IMR-90 (cell line): ENCODE data around the gene LENEP. TPM values are rescaled to one million over a fixed set of nuclear protein-coding genes. Genes with fewer than 3 reads are reported as not detected.

Experiments
- ATAC-seq: fragments of 200-7000 bp; cut with Tn5 transposase; 2 replicates; pipeline ENCODE4 v1.9.1; 2020; ENCODE audit warnings: low read depth, mild to moderate bottlenecking, moderate library complexity
- BruUV-seq: library from RNA; stranded (reverse); fragments of 400-500 nt; replicated peaks from 2 replicates; lab custom pipeline; 2021; lab: Mats Ljungman, UMichigan
- CTCF ChIA-PET: fragments of 300-600 bp; formaldehyde crosslinking; extraction: SDS; loops from one replicate; lab custom pipeline; 2021; ENCODE audit warnings: antibody characterized with exemption; lab: Yijun Ruan, JAX
- POLR2A ChIA-PET: fragments of 300-600 bp; sonication (Branson Sonifier 250); formaldehyde crosslinking; loops from one replicate; lab custom pipeline; 2022; ENCODE audit warnings: antibody characterized with exemption; ENCODE audit not compliant: unreplicated experiment; lab: Charles Lee
- DNase-seq: peaks from one replicate; pipeline ENCODE4 v3.0.0; 2013
- H2AFZ ChIP-seq: replicated peaks from 2 replicates; pipeline ENCODE3; 2013; ENCODE audit warnings: low read length, mild to moderate bottlenecking; ENCODE audit not compliant: poor library complexity
- H2AK5ac ChIP-seq: 2 replicates; pipeline ENCODE4 v1.6.1; 2013; ENCODE audit warnings: low read depth, low read length, inconsistent platforms
- H2AK9ac ChIP-seq: replicated peaks from 2 replicates; pipeline ENCODE3; 2013; ENCODE audit warnings: mild to moderate bottlenecking, low read depth, low read length, moderate library complexity; ENCODE audit not compliant: poor library complexity
- H2BK120ac ChIP-seq: 2 replicates; pipeline ENCODE4 v1.6.1; 2013; ENCODE audit warnings: low read depth, low read length, inconsistent platforms
- H2BK15ac ChIP-seq: 3 replicates; pipeline ENCODE4 v1.6.1; 2013; ENCODE audit warnings: low read depth, low read length, inconsistent platforms
- H2BK20ac ChIP-seq: 2 replicates; pipeline ENCODE4 v1.6.1; 2013; ENCODE audit warnings: low read depth, mild to moderate bottlenecking, inconsistent platforms, low read length, moderate library complexity
- H2BK5ac ChIP-seq: 2 replicates; pipeline ENCODE4 v1.6.1; 2013; ENCODE audit warnings: mild to moderate bottlenecking, low read depth, low read length, inconsistent platforms; ENCODE audit not compliant: poor library complexity, severe bottlenecking
- H3K14ac ChIP-seq: replicated peaks from 2 replicates; pipeline ENCODE4 v1.6.1; 2013; ENCODE audit warnings: low read depth, low read length, inconsistent platforms
- H3K18ac ChIP-seq: 2 replicates; pipeline ENCODE4 v1.6.1; 2013; ENCODE audit warnings: low read depth, low read length, control low read depth
- H3K23ac ChIP-seq: 2 replicates; pipeline ENCODE4 v1.6.1; 2013; ENCODE audit warnings: low read depth, low read length, inconsistent platforms
- H3K27ac ChIP-seq: 2 replicates; pipeline ENCODE4 v1.5.1; 2013; ENCODE audit warnings: mild to moderate bottlenecking, control low read depth, low read length; ENCODE audit not compliant: insufficient read depth
- H3K27me3 ChIP-seq: 2 replicates; pipeline ENCODE4 v1.6.1; 2013; ENCODE audit warnings: low read length; ENCODE audit not compliant: control insufficient read depth, insufficient read depth
- H3K36me3 ChIP-seq: 2 replicates; pipeline ENCODE4 v1.6.1; 2013; ENCODE audit warnings: low read length, mixed read lengths; ENCODE audit not compliant: control insufficient read depth, insufficient read depth
- H3K4ac ChIP-seq: 2 replicates; pipeline ENCODE4 v1.6.1; 2013; ENCODE audit warnings: low read depth, low read length, inconsistent platforms
- H3K4me1 ChIP-seq: 2 replicates; pipeline ENCODE4 v1.6.1; 2013; ENCODE audit warnings: low read length, mixed read lengths; ENCODE audit not compliant: control insufficient read depth, insufficient read depth
- H3K4me2 ChIP-seq: 2 replicates; pipeline ENCODE4 v1.6.1; 2013; ENCODE audit warnings: low read depth, mild to moderate bottlenecking, control low read depth, low read length, moderate library complexity
- H3K4me3 ChIP-seq: 2 replicates; pipeline ENCODE4 v1.5.1; 2013; ENCODE audit warnings: low read depth, mild to moderate bottlenecking, control low read depth, low read length, moderate library complexity; ENCODE audit not compliant: insufficient read depth
- H3K56ac ChIP-seq: 2 replicates; pipeline ENCODE4 v1.6.1; 2013; ENCODE audit warnings: low read length, inconsistent platforms; ENCODE audit not compliant: insufficient read depth; ENCODE audit errors: extremely low read depth
- H3K79me1 ChIP-seq, 2 experiments: 2 replicates each; pipeline ENCODE4 v1.6.1; 2013; ENCODE audit warnings: low read length in 2 of 2, inconsistent platforms in 1 of 2, low read depth in 1 of 2
- H3K9ac ChIP-seq: 2 replicates; pipeline ENCODE4 v1.6.1; 2013; ENCODE audit warnings: low read depth, low read length, control low read depth
- H3K9me1 ChIP-seq: 2 replicates; pipeline ENCODE4 v1.6.1; 2013; ENCODE audit warnings: low read length, inconsistent platforms; ENCODE audit not compliant: insufficient read depth
- H3K9me3 ChIP-seq: 2 replicates; pipeline ENCODE4 v1.6.1; 2013; ENCODE audit warnings: low read length; ENCODE audit not compliant: control insufficient read depth, insufficient read depth
- H4K20me1 ChIP-seq: 2 replicates; pipeline ENCODE4 v1.6.1; 2013; ENCODE audit warnings: low read length, inconsistent platforms; ENCODE audit not compliant: insufficient read depth
- H4K5ac ChIP-seq: 2 replicates; pipeline ENCODE4 v1.6.1; 2013; ENCODE audit warnings: mild to moderate bottlenecking, low read depth, low read length, control low read depth
- H4K8ac ChIP-seq, 2 experiments: 2 replicates each; pipeline ENCODE4 v1.6.1; 2013; ENCODE audit warnings: low read depth in 2 of 2, low read length in 2 of 2, control low read depth in 1 of 2, inconsistent platforms in 1 of 2
- H4K91ac ChIP-seq: 2 replicates; pipeline ENCODE4 v1.6.1; 2013; ENCODE audit warnings: low read depth, low read length, inconsistent platforms; ENCODE audit not compliant: insufficient read depth
- CEBPB ChIP-seq: IDR thresholded peaks from 2 replicates; pipeline ENCODE4 v1.6.1; 2012; ENCODE audit warnings: low read depth, low read length, improper control_type of control experiment
- CHD1 ChIP-seq: IDR thresholded peaks from 2 replicates; pipeline ENCODE4 v1.6.1; 2012; ENCODE audit warnings: low read depth, low read length, improper control_type of control experiment
- FOS ChIP-seq: fragments of 150-350 bp; IDR thresholded peaks from 2 replicates; pipeline ENCODE4 v1.6.1; 2016; ENCODE audit warnings: low read depth, low read length
- MAZ ChIP-seq: IDR thresholded peaks from 2 replicates; pipeline ENCODE4 v1.6.1; 2012; ENCODE audit warnings: low read depth, mild to moderate bottlenecking, low read length, improper control_type of control experiment, moderate library complexity, borderline replicate concordance
- MXI1 ChIP-seq: IDR thresholded peaks from 2 replicates; pipeline ENCODE4 v1.6.1; 2012; ENCODE audit warnings: low read depth, mild to moderate bottlenecking, low read length, moderate library complexity, borderline replicate concordance
- POLR2A ChIP-seq: IDR thresholded peaks from 2 replicates; pipeline ENCODE4 v1.6.1; 2012; ENCODE audit warnings: mild to moderate bottlenecking, low read depth, low read length
- WGBS, 2 experiments: methylation state at CpG; one replicate each; pipeline versions ENCODE4 v1.1.5 to v1.1.7; 2013; ENCODE audit warnings: missing lambda C conversion rate in 2 of 2; ENCODE audit not compliant: insufficient read length in 1 of 2; ENCODE audit errors: extremely low coverage in 2 of 2; 5-methylcytosine and 5-hydroxymethylcytosine counted together
- dilution Hi-C: fragments of 300-500 bp; cut with HindIII; formaldehyde crosslinking; loops from one replicate; pipeline ENCODE4 v1.14.3; 2018; ENCODE audit warnings: low sequenced_read_pairs; ENCODE audit not compliant: unreplicated experiment
- in situ Hi-C: fragments of 300-500 bp; cut with MboI; formaldehyde crosslinking; loops from 3 replicates; pipeline ENCODE4 v1.14.3; 2019; ENCODE audit warnings: low sequenced_read_pairs, inconsistent platforms, mixed read lengths
- intact Hi-C: fragments of 100-400 bp; cut with micrococcal nuclease; formaldehyde crosslinking; loops from 2 replicates; pipeline ENCODE4 v1.10.0; 2022
- polyA plus RNA-seq, 3 experiments: library from polyadenylated mRNA; depleted of rRNA; stranded (reverse); fragments of >200 nt; gene quantifications; 2 replicates each; pipeline ENCODE4 v1.2.3, GENCODE V29; 2012; ENCODE audit warnings: low replicate concordance in 1 of 3
- total RNA-seq: library from RNA; depleted of rRNA; stranded (reverse); fragments of >200 nt; gene quantifications from 2 replicates; pipeline ENCODE4 v1.2.3, GENCODE V29; 2012

Gene LENEP
- total and polyA plus RNA-seq, 2 of the 4 experiments (the other 2 are of a cell fraction) = not detected

DNA sequence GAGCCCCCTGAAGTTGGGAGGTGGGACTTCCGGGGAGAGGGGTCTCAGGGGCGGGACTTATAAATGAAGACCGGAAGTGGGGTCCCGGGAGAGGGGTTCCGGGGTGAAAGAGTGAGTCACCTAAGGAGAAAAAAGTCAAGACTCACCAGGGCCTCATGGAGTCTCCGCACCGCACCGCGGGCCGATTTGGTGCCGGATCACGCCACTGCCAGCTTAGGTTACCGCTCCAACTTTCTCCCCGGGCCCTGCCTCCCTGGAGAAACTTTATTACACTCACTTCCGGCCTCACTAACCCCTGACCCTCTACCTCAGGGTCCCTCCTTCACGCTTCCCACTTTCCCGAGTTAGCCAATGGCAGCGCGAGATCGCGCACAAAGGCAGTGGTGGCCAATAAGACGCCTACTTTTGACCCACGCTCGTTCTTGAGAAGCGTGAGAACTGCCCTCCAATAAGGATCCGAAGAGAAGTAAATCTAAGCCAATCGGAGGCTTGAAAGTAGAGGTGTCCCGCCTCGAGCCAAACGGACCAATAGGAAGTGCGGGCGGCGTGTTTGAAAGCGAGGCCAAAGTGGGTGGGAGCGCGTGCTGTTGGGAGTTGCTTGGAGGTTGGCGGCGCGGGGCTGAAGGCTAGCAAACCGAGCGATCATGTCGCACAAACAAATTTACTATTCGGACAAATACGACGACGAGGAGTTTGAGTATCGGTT, 19.1 kb upstream of the LENEP start, which contains the start of gene CKS1B:
TSS of gene CKS1B (plus strand) at position 580 of the 706 bp plus-strand sequence. CDS start at position 645, 65 bp downstream.
- no peaks in the 10 kb centered on the region for H3K27me3 ChIP-seq
- H2AK5ac ChIP-seq = peak within 1 kb of the TSS; percentile 95
- dilution Hi-C loops = no loop called here
- peak within 1 kb of the TSS; percentile 97 for H3K23ac ChIP-seq
- peak within 1 kb of the TSS; percentile 99 for H3K4ac ChIP-seq
- peaks cover 6% of the 10 kb centered on the region for H4K20me1 ChIP-seq
- H2BK20ac ChIP-seq = peak within 1 kb of the TSS; percentile 74
- 1% methylated on average over 19 of the region's 47 CpGs; no CpG with 5 or more reads in 1 of the 2 experiments for WGBS, 2 experiments
- TF ChIP-seq CEBPB (no peak), FOS (peak; percentile 65; the same call in 1 of the 2 replicates), POLR2A (peak; percentile 84), CHD1 (no peak; the same call in 1 of the 2 replicates), MAZ (no peak; the same call in none of the 2 replicates), MXI1 (peak; percentile 100)
- H2BK120ac ChIP-seq = peak within 1 kb of the TSS; percentile 90
- H3K9me3 ChIP-seq = no peaks in the 10 kb centered on the region
- intact Hi-C loops = loop anchor here (1.0 to 10.0 kb wide), 2 partner anchors 21 to 201 kb away; partner anchors contain the start of genes KRTCAP2 and TRIM46
- CTCF ChIA-PET = interaction anchor here (0.9 to 1.0 kb wide), 3 partner anchors 13 to 25 kb away, joined by 3 to 4 read pairs (median 3); partner anchors contain the start of genes PBXIP1 and PYGO2
- H3K9ac ChIP-seq = peak within 1 kb of the TSS; percentile 91
- H3K4me2 ChIP-seq = peak within 1 kb of the TSS; percentile 91
- H3K4me1 ChIP-seq = peaks cover 11% of the 10 kb centered on the region
- H3K56ac ChIP-seq = peak within 1 kb of the TSS; percentile 98
- peaks cover 7% of the 10 kb centered on the region for H3K9me1 ChIP-seq
- peak within 1 kb of the TSS; percentile 99 for H3K14ac ChIP-seq
- POLR2A ChIA-PET = interaction anchor here (1.0 to 1.9 kb wide), 2 partner anchors 13 to 19 kb away, joined by 3 to 10 read pairs; partner anchors contain the start of genes LENEP and PYGO2
- peak within 1 kb of the TSS; percentile 57 for H3K4me3 ChIP-seq
- H4K91ac ChIP-seq = peak within 1 kb of the TSS; percentile 99
- peak within 1 kb of the TSS; percentile 97 for H2BK5ac ChIP-seq
- H4K8ac ChIP-seq = peak within 1 kb of the TSS; percentile 95 to 99
- in situ Hi-C loops = no loop called here
- no peaks in the 10 kb centered on the region for H3K36me3 ChIP-seq
- peak within 1 kb of the TSS; percentile 81 for H4K5ac ChIP-seq
- H3K18ac ChIP-seq = peak within 1 kb of the TSS; percentile 78
- peak within 1 kb of the TSS; percentile 89 for H3K27ac ChIP-seq
- ATAC-seq (peak; percentile 62), DNase-seq (peak; percentile 100)
- H2AK9ac ChIP-seq = peak within 1 kb of the TSS; percentile 100
- peak within 1 kb of the TSS; percentile 98 for H2AFZ ChIP-seq
- H3K79me1 ChIP-seq = peaks cover 6 to 43% of the 10 kb centered on the region in 2 experiments
- no TSS peak for BruUV-seq
- H2BK15ac ChIP-seq = peak within 1 kb of the TSS; percentile 88
